NT2/D1 (cell line): ENCODE results near the gene EQTN.

Experiments
- SUZ12 ChIP-seq: IDR thresholded peaks from 2 replicates; pipeline ENCODE4 v1.6.1; 2011; ENCODE audit not compliant: insufficient read length, insufficient read depth; ENCODE audit errors: extremely low read depth
- YY1 ChIP-seq: IDR thresholded peaks from 2 replicates; pipeline ENCODE4 v1.6.1; 2011; ENCODE audit not compliant: insufficient read length, insufficient read depth
- ZNF274 ChIP-seq: IDR thresholded peaks from 2 replicates; pipeline ENCODE4 v1.6.1; 2011; ENCODE audit warnings: mild to moderate bottlenecking, low read depth, low read length

GRCh38 chr9:27248702-27249101 lies 48.2 kb downstream of the EQTN start:
- TF ChIP-seq YY1 (no peak), ZNF274 (no peak), SUZ12 (no peak)
